ENCODE measurements around the gene AKNA. TPM values are rescaled to one million over a fixed set of nuclear protein-coding genes. Genes with fewer than 3 reads are reported as not detected.

AKNA gene
- polyA plus RNA-seq, 1 donor from 2014 or later: 25.4 TPM

DNA sequence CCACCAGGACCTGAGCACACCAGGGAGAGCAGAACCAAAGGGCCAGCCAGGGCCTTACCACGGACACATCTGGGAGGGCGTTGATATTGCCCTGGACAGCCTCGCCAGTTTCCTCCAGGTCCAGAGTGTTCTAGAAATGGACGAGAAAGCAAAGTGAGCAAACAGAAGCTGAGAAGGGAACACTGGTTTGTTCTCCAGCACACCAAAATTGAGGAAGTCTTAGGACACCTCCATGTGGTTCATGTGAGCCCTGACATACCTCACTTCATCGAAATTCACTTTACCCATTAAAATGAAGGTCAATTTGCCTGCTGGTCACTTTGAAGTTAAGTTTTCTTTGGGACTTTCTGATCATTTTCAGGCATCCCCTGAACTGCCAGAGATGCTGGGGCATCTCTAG is 20.1 kb upstream of the AKNA start:
- peak overlapping the region in 1 of 3 donors; percentile 63 for H3K27ac Mint-ChIP-seq

DNA sequence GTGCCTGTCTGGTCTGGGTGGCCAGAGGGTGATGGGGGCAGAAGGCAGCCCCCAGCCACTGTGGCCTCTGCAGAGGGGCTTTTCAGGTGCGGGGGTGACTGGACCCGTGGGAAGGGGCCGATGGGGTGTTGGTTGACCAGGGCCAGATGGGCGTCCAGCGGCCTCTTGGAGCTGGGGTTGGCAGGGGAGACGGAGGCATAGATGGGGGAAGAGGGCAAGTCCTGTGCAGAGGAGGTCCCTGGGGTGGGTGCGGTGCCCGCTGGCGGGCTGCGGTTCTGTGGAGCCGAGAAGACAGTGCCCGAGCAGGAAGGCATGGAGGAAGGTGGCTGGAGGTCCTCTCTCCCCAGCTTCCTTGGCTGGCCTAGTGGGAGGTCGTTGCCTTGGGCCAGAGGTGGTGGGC is 18.7 kb upstream of the AKNA start:
- H3K9me3 Mint-ChIP-seq: no peaks in the 10 kb centered on the region
- H3K4me1 Mint-ChIP-seq: peaks cover 3 to 5% (median 4%) of the 10 kb centered on the region in 3 donors
- no peak overlapping the region for H3K4me3 Mint-ChIP-seq
- no peak overlapping the region for H3K27ac Mint-ChIP-seq
- no peaks in the 10 kb centered on the region for H3K36me3 Mint-ChIP-seq
- peaks cover 3% of the 10 kb centered on the region for H3K27me3 Mint-ChIP-seq

More for the DNA sequence above, 20.1 kb upstream of the AKNA start:
- H3K9me3 Mint-ChIP-seq: no peaks in the 10 kb centered on the region
- peaks cover 3% of the 10 kb centered on the region for H3K27me3 Mint-ChIP-seq
- no peaks in the 10 kb centered on the region for H3K36me3 Mint-ChIP-seq
- no peak overlapping the region for H3K4me3 Mint-ChIP-seq
- peaks cover 3 to 5% (median 4%) of the 10 kb centered on the region in 3 donors for H3K4me1 Mint-ChIP-seq

DNA sequence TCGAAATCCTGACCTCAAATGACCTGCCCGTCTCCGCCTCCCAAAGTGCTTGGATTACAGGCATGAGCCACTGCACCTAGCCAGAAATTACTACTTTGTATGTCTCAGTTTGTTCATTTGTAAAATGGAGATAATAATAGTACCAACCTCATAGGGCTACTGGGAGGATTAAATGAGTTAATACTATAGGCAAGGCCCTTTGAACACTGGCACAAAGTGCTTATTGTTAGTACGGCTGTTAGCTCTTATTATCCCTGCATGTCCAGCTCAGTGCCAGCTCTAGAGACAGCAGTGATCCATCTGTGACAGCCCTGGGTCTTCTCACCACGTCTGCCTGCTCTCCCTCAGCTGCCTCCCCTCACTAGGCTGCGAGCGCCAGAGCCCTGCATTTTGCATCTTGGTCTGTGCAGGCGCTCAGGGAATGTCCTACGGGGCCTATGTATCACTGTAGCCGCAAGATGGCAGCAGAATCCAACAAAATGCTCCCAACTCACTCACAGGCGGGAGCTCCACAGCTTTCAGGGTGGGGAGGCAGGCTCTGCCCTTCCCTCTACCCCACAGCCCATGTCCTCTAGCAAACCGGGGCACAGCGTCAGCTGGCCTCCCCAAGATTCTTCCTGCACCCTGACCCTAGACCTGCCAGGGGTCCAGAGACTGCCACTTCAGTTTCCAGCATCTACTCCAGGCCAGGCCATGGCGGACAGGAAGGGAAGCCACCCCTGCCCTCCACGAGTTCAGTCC is 17.7 kb upstream of the AKNA start:
- Mint-ChIP-seq H3K27me3 (peaks cover 3% of the 10 kb centered on the region), H3K4me1 (peaks cover 3 to 5% (median 4%) of the 10 kb centered on the region in 3 donors), H3K27ac (peak overlapping the region in 2 of 3 donors; percentile 11), H3K4me3 (peak overlapping the region in 1 of 4 donors; percentile 24), H3K36me3 (no peaks in the 10 kb centered on the region), H3K9me3 (no peaks in the 10 kb centered on the region)

DNA sequence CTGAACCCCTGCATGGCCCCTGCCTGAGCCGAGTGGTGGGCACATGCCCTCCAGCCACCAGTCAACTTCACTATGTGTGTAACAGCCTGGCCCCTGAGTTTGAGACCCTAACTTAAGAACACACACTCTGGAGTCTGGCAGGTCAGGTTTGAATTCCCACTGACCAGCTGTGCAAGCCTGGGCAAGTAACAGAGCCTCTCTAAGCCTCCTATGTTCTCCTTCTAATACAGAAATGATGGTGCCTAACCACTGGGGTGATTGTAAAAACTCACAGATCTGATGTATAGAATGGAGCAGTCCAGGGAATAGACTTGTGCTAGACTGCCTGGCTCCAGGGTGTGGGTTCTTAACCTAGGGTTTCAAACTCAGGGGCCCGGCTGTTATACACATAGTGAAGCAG is 16.7 kb upstream of the AKNA start:
- H3K27me3 Mint-ChIP-seq: peaks cover 3% of the 10 kb centered on the region
- no peak overlapping the region for H3K4me3 Mint-ChIP-seq
- H3K4me1 Mint-ChIP-seq: peaks cover 3 to 5% (median 4%) of the 10 kb centered on the region in 3 donors
- H3K27ac Mint-ChIP-seq: no peak overlapping the region
- no peaks in the 10 kb centered on the region for H3K36me3 Mint-ChIP-seq
- no peaks in the 10 kb centered on the region for H3K9me3 Mint-ChIP-seq

DNA sequence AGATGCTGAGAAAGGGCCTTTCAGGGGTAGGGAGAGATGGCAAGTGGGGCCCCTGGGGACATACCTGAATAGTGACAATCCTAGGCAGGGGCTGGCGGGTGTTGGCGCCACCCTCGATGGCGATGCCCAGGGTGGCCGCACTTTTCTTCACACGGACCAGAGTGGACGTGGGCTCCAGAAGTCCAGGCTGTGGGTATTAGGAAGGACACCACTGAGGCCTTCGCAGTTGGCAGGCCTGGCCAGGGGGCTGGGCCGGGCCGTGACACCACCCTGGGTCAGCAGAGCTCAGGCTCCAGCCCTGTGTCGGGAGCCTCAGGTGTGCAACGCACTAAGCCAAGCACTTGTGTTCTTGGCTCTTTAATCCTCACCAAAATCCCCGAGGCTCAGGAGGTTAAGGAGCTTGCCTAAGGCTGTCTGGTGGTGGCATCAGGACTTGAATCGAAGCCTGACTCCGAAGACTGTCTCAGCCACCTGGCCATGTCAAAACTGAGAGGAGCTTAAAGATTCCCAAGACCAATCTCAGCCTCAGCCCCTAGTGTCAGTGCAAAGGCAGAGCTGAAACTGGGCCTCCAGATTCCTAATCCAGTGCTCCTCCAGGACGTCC is 15.5 kb upstream of the AKNA start:
- Mint-ChIP-seq H3K4me1 (peaks cover 3 to 5% (median 4%) of the 10 kb centered on the region in 3 donors), H3K36me3 (no peaks in the 10 kb centered on the region), H3K27ac (no peak overlapping the region), H3K9me3 (no peaks in the 10 kb centered on the region), H3K4me3 (no peak overlapping the region), H3K27me3 (peaks cover 3% of the 10 kb centered on the region)

DNA sequence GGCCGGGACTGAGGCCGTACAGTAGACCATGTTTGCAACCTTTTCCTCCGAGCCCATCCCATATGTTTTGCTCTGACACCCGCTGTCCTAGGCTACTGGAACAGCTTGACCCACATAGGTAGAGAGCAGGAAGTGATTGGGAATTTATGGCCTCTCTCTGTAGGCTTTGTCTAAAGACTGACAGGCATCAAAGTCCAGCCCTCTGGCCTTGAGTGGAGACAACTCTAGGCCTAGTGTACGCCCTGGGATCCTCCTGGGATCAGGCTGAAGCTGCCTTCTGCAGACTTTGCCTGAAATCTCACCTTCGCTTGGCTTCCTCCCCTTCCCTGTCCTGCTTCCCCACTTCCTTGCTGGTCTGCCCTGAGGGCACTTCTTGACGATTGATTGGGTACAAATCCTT is 13.6 kb upstream of the AKNA start:
- Mint-ChIP-seq H3K4me1 (peaks cover 13 to 16% (median 14%) of the 10 kb centered on the region in 3 donors), H3K9me3 (no peaks in the 10 kb centered on the region), H3K36me3 (peaks cover 4% of the 10 kb centered on the region), H3K27ac (peak overlapping the region in 2 of 3 donors; percentile 30 to 39), H3K27me3 (peaks cover 5% of the 10 kb centered on the region), H3K4me3 (peak overlapping the region in 1 of 4 donors; percentile 39)

DNA sequence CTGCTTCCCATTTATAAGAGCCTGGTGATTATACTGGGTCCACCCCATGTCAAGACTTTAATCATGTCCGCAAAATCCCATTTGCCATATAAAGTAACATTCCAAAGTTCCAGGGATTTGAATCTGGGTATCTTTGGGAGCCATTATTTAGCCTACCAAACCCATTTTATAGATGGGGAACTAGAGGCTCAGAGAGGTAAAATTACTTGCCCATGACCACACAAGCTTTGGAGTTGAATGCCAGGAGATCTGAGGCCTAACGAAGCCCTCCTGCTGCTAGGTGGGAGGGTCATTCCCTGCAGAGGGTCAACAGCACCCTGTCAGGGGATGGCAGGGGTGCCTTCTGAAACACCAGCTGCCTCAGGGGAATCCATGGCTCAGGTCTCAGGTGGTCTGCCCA is 13.0 kb upstream of the AKNA start:
- Mint-ChIP-seq H3K9me3 (no peaks in the 10 kb centered on the region), H3K27ac (peak overlapping the region in 2 of 3 donors; percentile 30 to 39), H3K27me3 (peaks cover 5% of the 10 kb centered on the region), H3K36me3 (peaks cover 4% of the 10 kb centered on the region), H3K4me3 (peak overlapping the region in 1 of 4 donors; percentile 39), H3K4me1 (peaks cover 16 to 20% (median 18%) of the 10 kb centered on the region in 3 donors)

DNA sequence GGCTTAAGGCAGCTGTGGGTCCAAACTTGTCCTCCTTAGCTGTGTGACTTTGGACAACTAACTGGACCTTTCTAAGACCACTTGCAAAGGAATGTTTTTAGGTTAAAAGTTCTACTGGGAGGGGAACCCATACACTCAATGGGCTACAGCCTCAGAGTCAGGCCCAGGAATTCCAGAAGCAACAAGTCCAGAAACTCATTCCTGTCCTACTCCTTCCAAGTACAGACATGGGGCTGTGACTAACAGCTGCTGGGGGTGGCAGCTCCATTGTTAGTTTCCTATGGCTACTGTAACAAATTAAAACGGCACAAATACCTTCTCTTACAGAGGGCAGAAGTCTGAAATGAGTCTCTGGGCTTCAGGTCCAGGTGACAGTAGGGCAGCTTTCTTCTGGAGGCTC is 12.4 kb upstream of the AKNA start:
- Mint-ChIP-seq H3K4me3 (peak overlapping the region in 1 of 4 donors; percentile 39), H3K4me1 (peaks cover 14 to 22% (median 20%) of the 10 kb centered on the region in 3 donors), H3K36me3 (peaks cover 6% of the 10 kb centered on the region), H3K27ac (peak overlapping the region in 1 of 3 donors; percentile 30), H3K27me3 (peaks cover 2% of the 10 kb centered on the region), H3K9me3 (no peaks in the 10 kb centered on the region)

DNA sequence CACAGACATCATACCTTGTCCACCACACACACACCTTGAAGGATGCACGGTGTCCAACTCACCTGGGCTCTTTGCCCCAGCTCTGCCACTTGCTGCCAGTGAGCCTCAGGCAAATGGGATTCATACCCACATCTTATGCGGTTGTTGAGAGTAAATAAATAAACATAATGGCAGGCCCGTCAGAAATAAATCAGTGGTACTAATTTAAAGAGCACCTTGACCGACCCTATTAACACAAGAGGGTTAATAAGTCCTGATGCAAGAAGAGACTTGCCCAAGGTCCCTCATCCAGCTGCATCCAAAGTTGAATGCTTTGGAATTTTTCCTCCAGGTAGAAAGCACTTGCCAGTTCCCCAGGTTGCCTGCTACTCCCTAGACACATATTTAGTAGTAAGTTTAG is 11.6 kb upstream of the AKNA start:
- Mint-ChIP-seq H3K9me3 (no peaks in the 10 kb centered on the region), H3K27me3 (peaks cover 2% of the 10 kb centered on the region), H3K27ac (peak overlapping the region in 2 of 3 donors; percentile 30 to 99), H3K36me3 (peaks cover 8% of the 10 kb centered on the region), H3K4me3 (peak overlapping the region in 1 of 4 donors; percentile 92), H3K4me1 (peaks cover 19 to 27% (median 26%) of the 10 kb centered on the region in 3 donors)

DNA sequence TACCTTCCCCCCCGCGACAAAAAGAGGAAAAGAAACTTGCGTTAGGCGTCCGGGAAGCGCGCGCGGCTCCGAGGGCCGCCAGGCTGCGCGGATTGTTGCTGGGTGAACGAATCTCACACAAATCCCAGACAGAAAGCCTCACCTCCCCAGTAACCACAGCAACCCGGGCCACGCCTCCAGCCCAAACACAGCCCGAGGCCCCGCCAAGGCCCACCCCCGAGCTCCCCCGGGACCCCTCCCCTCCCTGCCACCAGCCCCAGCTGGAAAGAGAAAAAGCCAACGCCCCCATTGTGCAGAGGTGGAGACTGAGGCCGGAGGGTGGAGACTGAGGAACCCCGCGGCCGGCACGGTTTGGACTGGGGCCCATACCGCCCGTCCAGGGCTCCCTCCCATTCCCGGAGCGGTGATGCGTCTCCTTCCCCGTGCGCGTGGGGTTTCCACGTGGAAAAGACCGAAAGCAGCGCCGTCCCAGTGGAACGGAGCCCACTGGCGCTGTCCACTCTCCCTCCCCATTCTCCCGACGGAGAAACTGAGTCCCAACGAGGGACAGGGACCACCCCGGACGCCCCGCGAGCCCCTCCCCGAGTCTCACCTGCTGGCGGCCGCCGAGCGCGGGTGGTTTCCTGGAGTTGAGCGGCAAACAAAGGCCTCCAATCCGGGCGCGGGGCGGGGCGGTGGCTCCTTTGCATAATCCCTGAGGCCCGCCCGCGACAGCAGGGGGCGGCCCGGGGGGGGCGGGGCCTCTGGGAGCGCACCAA is 10.2 kb upstream of the AKNA start:
- H3K9me3 Mint-ChIP-seq: no peaks in the 10 kb centered on the region
- peaks cover 23 to 36% (median 33%) of the 10 kb centered on the region in 3 donors for H3K4me1 Mint-ChIP-seq

DNA sequence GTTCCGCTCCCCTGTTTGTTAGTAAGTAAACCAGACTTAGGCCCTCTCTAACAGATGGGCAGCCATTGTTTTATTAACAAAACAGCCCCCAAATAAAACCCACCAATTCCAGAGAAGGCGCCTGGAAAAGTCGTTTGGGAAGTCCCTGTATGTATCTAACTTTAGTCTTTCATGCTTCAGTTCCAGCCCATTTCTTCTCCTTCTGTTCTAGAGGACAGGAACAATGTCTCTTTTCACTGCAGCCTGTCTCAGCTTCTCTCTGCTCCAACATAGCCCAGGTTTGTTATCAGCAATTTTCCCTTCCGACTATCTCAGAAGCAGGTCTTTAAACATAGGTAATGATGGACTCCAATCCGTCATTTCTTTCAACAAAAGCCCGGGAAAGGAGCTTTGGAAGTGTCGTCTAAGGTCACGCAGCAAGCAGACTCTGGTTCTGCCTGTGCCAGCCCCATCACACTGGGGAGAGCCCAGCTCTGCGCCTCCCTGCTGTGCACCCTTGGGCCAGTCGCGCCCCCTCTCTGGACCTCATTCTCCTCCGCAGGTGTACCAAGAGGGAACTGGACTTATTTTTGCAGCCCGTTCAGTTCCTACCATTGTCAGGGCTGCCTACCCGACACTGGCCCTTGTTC is 9.6 kb upstream of the AKNA start:
- Mint-ChIP-seq H3K27me3 (peaks cover 2% of the 10 kb centered on the region), H3K4me3 (peak overlapping the region; percentile 86 to 97 (median 94)), H3K4me1 (peaks cover 29 to 41% (median 40%) of the 10 kb centered on the region in 3 donors), H3K36me3 (peaks cover 9% of the 10 kb centered on the region), H3K27ac (peak overlapping the region; percentile 94 to 99 (median 97)), H3K9me3 (no peaks in the 10 kb centered on the region)

More for the DNA sequence above, 10.2 kb upstream of the AKNA start:
- Mint-ChIP-seq H3K36me3 (peaks cover 9% of the 10 kb centered on the region), H3K27ac (peak overlapping the region; percentile 94 to 99 (median 97)), H3K27me3 (peaks cover 2% of the 10 kb centered on the region), H3K4me3 (peak overlapping the region; percentile 86 to 97 (median 94))

DNA sequence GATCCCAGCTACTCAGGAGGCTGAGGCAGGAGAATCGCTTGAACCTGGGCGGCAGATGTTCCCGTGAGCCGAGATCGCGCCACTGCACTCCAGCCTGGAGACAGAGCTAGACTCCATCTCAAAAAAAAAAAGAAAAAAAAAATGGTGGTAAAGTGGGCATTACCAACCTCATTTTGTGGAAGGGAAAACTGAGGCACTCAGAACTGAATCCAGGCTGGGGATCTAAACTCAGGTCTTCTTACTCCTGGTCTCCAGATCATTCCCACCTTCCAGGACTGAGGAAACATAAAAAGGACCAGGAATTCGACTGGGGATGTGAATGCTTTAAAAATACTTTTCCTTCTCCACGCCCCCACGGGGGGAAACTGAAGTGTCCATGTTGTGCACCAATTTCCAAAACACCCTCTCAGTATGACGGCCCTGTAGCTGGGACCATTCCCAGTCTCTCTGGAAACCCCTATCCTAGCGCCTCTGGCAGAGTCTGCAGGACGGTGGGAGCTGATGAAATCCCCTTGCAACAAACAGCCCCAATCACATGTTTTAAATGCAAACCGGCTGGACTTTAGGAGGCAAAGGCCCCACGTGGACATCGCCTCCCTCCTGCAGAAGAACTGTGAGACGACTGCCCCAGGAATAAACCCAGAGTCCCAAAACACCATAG is 8.9 kb upstream of the AKNA start:
- no peaks in the 10 kb centered on the region for H3K9me3 Mint-ChIP-seq
- peaks cover 9% of the 10 kb centered on the region for H3K36me3 Mint-ChIP-seq
- H3K4me3 Mint-ChIP-seq: peak overlapping the region; percentile 86 to 97 (median 94)
- peaks cover 2% of the 10 kb centered on the region for H3K27me3 Mint-ChIP-seq
- peaks cover 29 to 46% (median 46%) of the 10 kb centered on the region in 3 donors for H3K4me1 Mint-ChIP-seq
- peak overlapping the region; percentile 94 to 99 (median 97) for H3K27ac Mint-ChIP-seq

DNA sequence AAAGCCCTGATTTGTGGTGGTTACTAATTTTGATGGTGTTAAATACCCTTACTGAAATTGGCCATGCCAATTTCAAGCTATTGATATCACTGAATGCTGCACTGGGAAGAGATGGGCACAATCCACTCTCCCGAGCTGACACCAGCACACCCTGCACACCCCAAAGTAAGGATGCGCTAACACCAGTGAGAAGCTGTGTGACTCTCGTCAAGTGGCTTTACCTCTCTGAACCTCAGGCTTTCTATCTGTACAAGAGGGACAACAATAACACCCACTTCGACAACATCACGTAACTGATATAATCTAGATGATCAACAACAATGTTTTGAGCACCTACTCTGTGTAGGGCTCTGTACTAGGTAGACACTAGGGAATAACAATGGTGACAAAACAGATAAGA is 8.0 kb upstream of the AKNA start:
- peaks cover 9% of the 10 kb centered on the region for H3K36me3 Mint-ChIP-seq
- no peaks in the 10 kb centered on the region for H3K9me3 Mint-ChIP-seq
- peaks cover 2% of the 10 kb centered on the region for H3K27me3 Mint-ChIP-seq
- peaks cover 36 to 52% (median 52%) of the 10 kb centered on the region in 3 donors for H3K4me1 Mint-ChIP-seq
- peak overlapping the region; percentile 53 to 94 (median 67) for H3K27ac Mint-ChIP-seq
- peak overlapping the region; percentile 71 to 97 (median 94) for H3K4me3 Mint-ChIP-seq

DNA sequence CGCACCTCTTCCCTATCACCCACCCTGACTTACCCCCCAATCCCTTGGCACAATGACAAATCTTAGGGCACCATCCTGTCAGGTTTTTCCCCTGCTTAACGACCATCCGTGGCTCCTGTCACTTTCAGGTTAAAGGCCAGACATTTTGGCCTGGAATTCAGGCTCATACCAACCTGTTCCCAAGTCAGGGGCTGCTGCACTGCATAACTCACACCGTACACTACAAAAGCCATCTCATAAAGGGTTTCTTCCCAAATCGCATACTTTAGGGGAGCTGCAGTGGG is 7.5 kb upstream of the AKNA start:
- Mint-ChIP-seq H3K27me3 (peaks cover 2% of the 10 kb centered on the region), H3K27ac (peak overlapping the region; percentile 82 to 94 (median 84)), H3K4me3 (peak overlapping the region; percentile 71 to 97 (median 90)), H3K9me3 (no peaks in the 10 kb centered on the region), H3K36me3 (peaks cover 9% of the 10 kb centered on the region), H3K4me1 (peaks cover 40 to 57% (median 56%) of the 10 kb centered on the region in 3 donors)
